Central memory CD8-positive, alpha-beta T cell (primary cell): Measurements from ENCODE around the gene PNPLA8.
"Not testable (repeated sequence)": the region's sequence is repeated elsewhere in the genome, so short reads cannot be mapped to it uniquely, and the experiment has no call there.

Experiments used
- ATAC-seq: fragments of 150-1000 bp; cut with Tn5 transposase; replicated peaks from 2 replicates; pipeline ENCODE4 v1.10.0; 2022; ENCODE audit warnings: mild to moderate bottlenecking, moderate FRiP score, moderate number of reproducible peaks; ENCODE audit not compliant: poor library complexity, severe bottlenecking; ENCODE audit errors: extremely low read depth
- DNase-seq, 2 donors: peaks; one replicate each; pipeline ENCODE4 v3.0.0; 2021; ENCODE audit warnings: low spot score in 2 of 2
- H3K27ac Mint-ChIP-seq: one replicate; pipeline ENCODE4 v1.8.0; 2022; ENCODE audit warnings: low read depth, mild to moderate bottlenecking, moderate library complexity, mixed read lengths
- H3K27me3 Mint-ChIP-seq: one replicate; pipeline ENCODE4 v1.8.0; 2022; ENCODE audit warnings: mixed read lengths
- H3K36me3 Mint-ChIP-seq: one replicate; pipeline ENCODE4 v1.8.0; 2022; ENCODE audit warnings: mild to moderate bottlenecking, moderate library complexity, mixed read lengths; ENCODE audit not compliant: insufficient read depth
- H3K4me1 Mint-ChIP-seq: one replicate; pipeline ENCODE4 v1.8.0; 2022; ENCODE audit warnings: mixed read lengths
- H3K4me3 Mint-ChIP-seq: one replicate; pipeline ENCODE4 v1.8.0; 2022; ENCODE audit warnings: mild to moderate bottlenecking, moderate library complexity, mixed read lengths
- H3K9me3 Mint-ChIP-seq: one replicate; pipeline ENCODE4 v1.8.0; 2022; ENCODE audit warnings: mixed read lengths

Gene PNPLA8

DNA sequence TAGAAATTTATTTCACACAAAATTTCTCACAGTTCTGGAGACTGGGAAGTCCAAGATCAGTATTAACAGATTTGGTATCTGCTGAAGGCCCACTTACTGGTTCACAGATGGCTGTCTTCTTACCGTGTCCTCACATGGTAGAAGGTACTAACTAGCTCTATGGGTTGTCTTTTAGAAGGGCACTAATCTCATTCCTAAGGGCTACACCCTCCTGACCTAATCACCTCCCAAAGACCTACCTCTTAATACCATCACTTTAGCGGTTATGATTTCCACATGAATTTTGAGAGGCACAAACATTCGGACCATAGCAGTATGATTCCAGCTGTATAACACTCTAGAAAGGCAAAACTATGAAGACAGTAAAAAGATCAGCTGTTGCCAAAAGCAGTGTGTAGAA lies 8.0 kb downstream of the PNPLA8 start:
- H3K4me3 Mint-ChIP-seq, result no peak overlapping the region
- H3K27ac Mint-ChIP-seq, result no peak overlapping the region
- DNase-seq (no peak), ATAC-seq (no peak)
- H3K36me3 Mint-ChIP-seq, result peaks cover 28% of the 10 kb centered on the region
- no peaks in the 10 kb centered on the region for H3K9me3 Mint-ChIP-seq
- peaks cover 42% of the 10 kb centered on the region for H3K4me1 Mint-ChIP-seq
- no peaks in the 10 kb centered on the region for H3K27me3 Mint-ChIP-seq

DNA sequence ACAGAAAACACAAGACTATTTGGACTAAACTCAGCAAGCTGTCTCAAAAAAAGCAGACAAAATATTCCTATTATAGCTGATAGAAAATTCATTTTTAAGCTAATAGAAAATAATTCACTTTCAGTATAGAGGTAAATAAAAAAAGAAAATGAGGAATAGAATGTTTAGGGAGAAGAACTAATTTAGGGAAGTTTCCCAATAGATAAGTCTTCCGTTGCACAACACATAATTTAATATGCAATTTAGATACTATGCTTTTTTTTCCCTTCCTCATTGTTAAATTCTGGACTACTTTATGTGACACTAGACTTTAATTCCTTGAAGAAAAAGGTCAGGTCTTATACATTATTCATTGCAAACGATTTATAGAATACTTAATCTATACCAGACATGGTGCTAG lies 10.3 kb downstream of the PNPLA8 start:
- Mint-ChIP-seq H3K4me1 (peaks cover 38% of the 10 kb centered on the region), H3K4me3 (no peak overlapping the region), H3K27me3 (no peaks in the 10 kb centered on the region), H3K27ac (no peak overlapping the region), H3K9me3 (no peaks in the 10 kb centered on the region), H3K36me3 (peaks cover 33% of the 10 kb centered on the region)
- DNase-seq (no peak), ATAC-seq (no peak)

DNA sequence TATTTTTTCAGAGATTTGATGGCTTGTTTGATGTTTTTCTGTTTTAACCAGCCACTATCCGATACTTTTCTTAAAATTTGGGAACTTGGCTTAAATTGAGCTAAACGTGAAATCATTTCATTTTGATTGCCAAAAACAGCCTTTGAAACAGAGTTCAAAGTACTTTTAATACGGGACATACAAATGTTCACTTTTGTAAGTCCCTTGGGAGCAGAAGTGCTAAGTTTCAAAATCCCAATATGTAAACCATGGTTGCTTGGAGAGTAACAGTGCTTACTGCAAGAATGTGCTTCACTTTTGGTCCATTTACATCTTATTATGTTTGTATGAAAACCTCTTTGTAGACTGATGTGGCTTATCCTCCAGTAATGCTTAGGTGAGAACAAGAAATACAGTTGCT lies 10.9 kb downstream of the PNPLA8 start:
- Mint-ChIP-seq H3K4me3 (no peak overlapping the region), H3K4me1 (peaks cover 33% of the 10 kb centered on the region), H3K27me3 (no peaks in the 10 kb centered on the region), H3K27ac (no peak overlapping the region), H3K36me3 (peaks cover 35% of the 10 kb centered on the region), H3K9me3 (no peaks in the 10 kb centered on the region)
- DNase-seq (no peak), ATAC-seq (no peak)

DNA sequence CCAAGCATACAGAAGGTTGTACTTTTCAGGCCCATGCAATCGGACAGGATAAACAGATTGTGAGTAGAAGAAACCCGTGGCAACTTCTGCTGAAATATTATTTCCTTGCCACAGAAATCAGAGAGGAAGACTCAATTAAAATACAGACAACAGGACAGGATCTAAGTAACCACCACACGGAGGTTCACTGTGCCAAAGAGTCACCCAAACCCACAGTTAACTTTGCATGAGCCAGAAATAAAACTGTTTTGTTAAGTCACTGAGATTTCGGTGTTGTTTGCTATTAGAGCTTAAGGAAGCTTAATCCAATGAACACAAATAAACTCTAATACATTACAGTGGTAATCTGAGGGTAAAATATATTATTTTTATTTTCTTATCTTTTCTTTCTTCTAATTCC lies 14.0 kb downstream of the PNPLA8 start:
- no peak for ATAC-seq
- H3K27me3 Mint-ChIP-seq, result no peaks in the 10 kb centered on the region
- H3K36me3 Mint-ChIP-seq, result peaks cover 32% of the 10 kb centered on the region
- H3K4me1 Mint-ChIP-seq, result peaks cover 18% of the 10 kb centered on the region
- DNase-seq, result no peak
- H3K9me3 Mint-ChIP-seq, result no peaks in the 10 kb centered on the region
- H3K4me3 Mint-ChIP-seq, result no peak overlapping the region
- H3K27ac Mint-ChIP-seq, result no peak overlapping the region

DNA sequence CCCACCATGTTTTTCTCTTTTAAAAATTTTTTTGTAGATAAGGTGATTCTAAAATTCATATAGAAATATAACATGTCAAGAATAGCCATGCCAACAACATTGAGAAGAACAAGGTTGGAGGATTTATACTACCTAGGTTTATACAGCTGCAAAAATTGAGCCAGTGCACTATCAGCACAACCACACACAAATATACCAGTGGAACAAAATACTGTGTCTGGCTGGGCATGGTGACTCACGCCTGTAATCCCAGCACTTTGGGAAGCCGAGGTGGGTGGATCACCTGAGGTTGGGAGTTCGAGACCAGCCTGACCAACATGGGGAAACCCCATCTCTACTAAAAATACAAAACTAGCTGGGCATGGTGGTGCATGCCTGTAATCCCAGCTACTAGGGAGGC lies 21.4 kb downstream of the PNPLA8 start:
- H3K4me3 Mint-ChIP-seq, H3K9me3 Mint-ChIP-seq, H3K4me1 Mint-ChIP-seq, H3K27ac Mint-ChIP-seq, H3K27me3 Mint-ChIP-seq, DNase-seq, ATAC-seq: not testable (repeated sequence)
- H3K36me3 Mint-ChIP-seq, result peaks cover 37% of the 10 kb centered on the region

DNA sequence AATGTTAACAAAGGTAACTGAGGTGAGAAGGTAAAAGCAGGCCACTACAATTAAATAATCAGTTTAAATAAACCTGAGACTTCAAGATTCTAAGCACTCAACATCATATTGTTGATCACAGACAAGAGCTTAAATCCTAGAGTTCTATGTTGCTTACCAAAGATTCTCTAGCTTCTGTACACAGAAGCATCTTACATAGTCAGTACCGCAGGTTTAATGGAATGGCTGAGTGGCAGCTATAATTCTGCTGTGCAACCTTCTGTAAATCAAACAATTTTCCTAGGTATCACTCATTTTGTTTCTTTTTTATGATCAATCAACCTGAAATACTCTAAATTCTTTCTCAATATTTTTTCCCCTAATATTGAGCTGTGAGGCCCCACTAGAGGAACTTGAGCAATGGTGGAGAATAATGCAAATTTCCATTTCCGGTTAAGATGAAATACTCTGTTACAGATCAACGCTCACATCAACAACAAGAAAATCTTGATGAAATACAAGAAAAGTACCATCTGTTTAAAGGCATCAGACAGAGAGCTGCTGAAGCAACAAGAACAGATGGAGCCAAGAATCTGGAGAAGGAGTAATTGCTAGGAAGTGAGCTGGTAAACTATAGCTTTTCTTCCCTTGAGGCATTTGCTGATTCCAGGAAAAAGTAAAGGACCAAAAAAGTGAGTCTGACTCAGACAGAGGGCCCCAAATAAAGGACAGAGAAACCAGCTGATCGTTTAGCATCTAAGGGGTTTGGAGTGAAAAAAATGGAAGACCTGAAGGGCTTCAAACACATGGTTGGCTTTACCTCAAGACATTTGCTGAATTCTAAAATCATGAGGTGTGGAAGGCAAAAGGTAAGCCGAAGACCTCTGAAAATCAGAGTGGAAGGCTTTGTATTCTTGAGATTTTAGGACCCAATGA lies 22.6 kb downstream of the PNPLA8 start:
- H3K27ac Mint-ChIP-seq, result peak overlapping the region; percentile 67
- no peaks in the 10 kb centered on the region for H3K27me3 Mint-ChIP-seq
- H3K4me3 Mint-ChIP-seq, result no peak overlapping the region
- no peaks in the 10 kb centered on the region for H3K9me3 Mint-ChIP-seq
- peaks cover 7% of the 10 kb centered on the region for H3K4me1 Mint-ChIP-seq
- peaks cover 41% of the 10 kb centered on the region for H3K36me3 Mint-ChIP-seq
- ATAC-seq, result no peak
- no peak for DNase-seq

DNA sequence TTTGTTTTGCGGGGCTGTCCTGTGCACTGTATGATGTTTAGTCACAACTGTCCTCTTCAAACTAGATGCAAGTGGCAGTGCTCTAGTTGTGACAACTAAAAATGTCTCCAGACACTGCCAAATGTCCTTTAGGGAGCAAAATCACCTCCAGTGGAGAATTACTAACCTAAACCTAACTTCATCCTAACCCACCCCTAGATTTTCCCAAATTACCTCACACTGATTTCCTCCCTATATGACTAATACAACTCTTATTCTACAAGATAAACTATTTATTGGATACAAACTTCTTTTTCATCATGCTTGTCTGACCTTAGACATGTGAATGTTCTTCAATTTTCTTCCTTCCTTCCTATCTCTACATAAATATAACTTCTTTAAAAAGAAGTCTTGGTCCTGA lies 26.4 kb downstream of the PNPLA8 start:
- Mint-ChIP-seq H3K36me3 (peaks cover 37% of the 10 kb centered on the region), H3K27ac (peak overlapping the region; percentile 26), H3K4me3 (no peak overlapping the region), H3K27me3 (no peaks in the 10 kb centered on the region), H3K9me3 (no peaks in the 10 kb centered on the region), H3K4me1 (peaks cover 7% of the 10 kb centered on the region)
- ATAC-seq (no peak), DNase-seq (no peak)

DNA sequence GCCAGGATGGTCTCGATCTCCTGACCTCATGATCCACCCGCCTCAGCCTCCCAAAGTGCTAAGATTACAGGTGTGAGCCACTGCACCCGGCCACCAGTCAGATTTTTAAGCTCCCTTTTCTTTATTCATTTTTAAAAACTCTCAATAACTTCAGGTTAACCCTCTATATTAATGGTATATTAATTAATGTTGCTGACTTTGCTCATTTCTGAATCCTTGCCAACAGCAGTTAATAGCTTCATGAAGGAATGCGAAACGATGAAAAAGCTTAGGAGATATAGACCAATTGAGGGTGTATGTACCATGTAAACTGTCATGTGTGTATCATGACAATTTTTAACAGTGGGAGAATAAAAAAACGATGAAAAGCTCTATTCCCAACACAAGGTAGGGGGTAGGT lies 27.5 kb downstream of the PNPLA8 start:
- DNase-seq, result no peak
- no peaks in the 10 kb centered on the region for H3K27me3 Mint-ChIP-seq
- no peak for ATAC-seq
- peaks cover 36% of the 10 kb centered on the region for H3K36me3 Mint-ChIP-seq
- H3K4me3 Mint-ChIP-seq, result no peak overlapping the region
- H3K4me1 Mint-ChIP-seq, result peaks cover 2% of the 10 kb centered on the region
- H3K9me3 Mint-ChIP-seq, result no peaks in the 10 kb centered on the region
- H3K27ac Mint-ChIP-seq, result no peak overlapping the region

DNA sequence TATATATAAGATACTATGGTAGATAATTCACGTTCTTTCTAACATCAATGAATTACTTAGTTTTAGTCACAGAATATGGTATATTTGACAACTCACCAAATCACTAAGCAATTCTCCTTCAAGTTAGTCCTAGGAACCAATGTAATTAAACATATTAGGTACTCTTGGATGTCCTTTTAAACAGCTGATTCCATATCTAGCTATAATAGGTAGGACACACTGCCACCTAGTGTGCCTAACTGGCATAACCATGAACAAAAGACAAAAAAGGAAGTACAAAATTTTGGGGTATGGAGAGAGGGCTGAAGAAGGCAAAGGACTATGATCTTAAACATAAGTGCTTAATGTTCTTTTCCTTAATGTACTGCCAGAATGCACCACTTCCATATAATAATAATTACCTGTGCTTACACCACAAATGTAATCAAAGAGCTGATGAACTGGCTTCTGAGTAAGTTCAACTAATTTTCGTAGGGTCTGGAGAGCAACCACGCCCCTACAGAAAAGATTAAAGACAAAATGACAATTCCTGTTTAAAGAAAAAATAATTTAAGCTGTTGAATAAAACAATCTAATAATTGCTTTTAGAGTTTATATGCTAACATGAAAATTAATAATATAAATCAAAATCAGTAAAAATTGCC lies 28.7 kb downstream of the PNPLA8 start:
- Mint-ChIP-seq H3K4me3 (no peak overlapping the region), H3K27me3 (no peaks in the 10 kb centered on the region)
- DNase-seq, result peak in 1 of 2 donors; percentile 22

DNA sequence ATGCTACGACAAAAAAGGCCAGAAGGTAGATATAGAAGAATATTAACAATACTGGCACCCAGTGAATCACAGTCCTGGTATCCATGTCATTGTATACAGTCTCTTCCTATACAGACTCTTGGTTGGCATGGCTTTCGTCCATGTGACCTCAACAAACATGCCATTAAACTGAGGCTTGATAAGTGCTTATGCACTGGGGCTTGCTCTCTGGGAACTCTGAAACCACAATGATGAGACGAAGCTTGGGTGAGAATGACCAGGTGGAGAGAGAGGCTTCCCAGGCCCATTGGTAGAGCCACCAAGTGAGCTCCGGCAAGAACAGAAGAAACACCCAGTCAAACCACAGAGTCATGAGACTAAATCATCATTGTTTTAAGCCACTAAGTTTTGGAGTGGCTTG lies 33.2 kb downstream of the PNPLA8 start:
- H3K4me3 Mint-ChIP-seq, result no peak overlapping the region

More for the DNA sequence above, 28.7 kb downstream of the PNPLA8 start:
- Mint-ChIP-seq H3K9me3 (no peaks in the 10 kb centered on the region), H3K27ac (no peak overlapping the region), H3K36me3 (peaks cover 33% of the 10 kb centered on the region), H3K4me1 (peaks cover 5% of the 10 kb centered on the region)
- ATAC-seq, result peak; percentile 28

DNA sequence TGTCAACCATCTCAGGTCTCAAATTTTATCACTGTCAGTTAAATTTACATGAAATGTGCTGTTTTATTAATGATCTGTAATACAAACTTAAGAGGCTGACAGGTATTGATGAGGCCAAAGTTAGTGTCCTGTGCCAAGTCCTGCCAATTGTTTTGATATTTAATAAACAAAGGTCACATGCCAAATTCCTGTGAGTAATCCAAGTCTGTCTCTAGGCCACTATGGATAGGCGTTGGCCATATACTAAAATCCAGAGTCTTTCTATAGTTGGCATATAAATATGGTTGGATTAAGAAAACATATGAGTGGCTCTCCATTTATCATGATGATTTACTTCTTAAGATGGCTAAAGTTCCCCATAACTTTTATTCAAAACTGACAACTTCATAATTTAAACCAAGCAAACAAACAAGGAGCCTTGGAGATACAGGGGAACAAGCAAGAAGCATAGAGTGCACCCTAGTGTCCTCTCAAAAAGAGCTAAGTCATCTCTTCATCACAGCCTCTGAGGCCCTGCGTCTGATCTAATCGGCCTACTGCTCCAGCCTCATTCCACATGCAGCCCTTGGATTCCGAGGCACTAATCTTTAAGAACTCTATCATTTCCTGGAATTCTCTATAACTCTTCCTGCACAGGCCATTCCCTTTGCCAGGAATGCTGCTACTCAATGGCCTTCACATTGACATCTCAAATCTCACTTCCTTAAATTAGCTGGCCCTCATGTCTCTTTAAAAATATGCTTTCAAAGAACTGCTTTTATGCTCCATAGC lies 37.0 kb downstream of the PNPLA8 start:
- Mint-ChIP-seq H3K27me3 (no peaks in the 10 kb centered on the region), H3K27ac (no peak overlapping the region), H3K36me3 (peaks cover 31% of the 10 kb centered on the region), H3K4me1 (peaks cover 5% of the 10 kb centered on the region), H3K4me3 (no peak overlapping the region), H3K9me3 (no peaks in the 10 kb centered on the region)
- ATAC-seq (no peak), DNase-seq (no peak)

More for the DNA sequence above, 33.2 kb downstream of the PNPLA8 start:
- H3K27me3 Mint-ChIP-seq, result no peaks in the 10 kb centered on the region
- DNase-seq (no peak), ATAC-seq (no peak)
- H3K27ac Mint-ChIP-seq, result no peak overlapping the region
- H3K36me3 Mint-ChIP-seq, result peaks cover 31% of the 10 kb centered on the region
- H3K9me3 Mint-ChIP-seq, result no peaks in the 10 kb centered on the region
- H3K4me1 Mint-ChIP-seq, result peaks cover 5% of the 10 kb centered on the region

DNA sequence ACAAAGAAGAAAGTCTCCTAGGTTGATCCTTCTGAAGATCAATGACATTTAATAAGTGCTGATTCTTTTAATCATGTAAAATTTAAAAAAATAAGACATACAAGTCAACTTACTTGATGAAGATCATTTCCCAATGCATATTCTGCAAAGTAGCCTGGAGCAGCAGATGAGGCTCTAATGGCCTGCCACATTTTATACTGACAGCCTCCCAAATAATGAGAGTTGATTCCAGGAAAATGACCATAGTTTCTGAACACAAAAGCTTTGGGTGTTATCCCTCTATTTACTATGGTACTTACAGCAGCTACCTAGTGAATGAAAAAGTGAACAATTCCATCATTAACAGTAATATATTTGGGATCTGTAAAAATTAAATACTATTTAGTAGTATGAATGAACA lies 38.3 kb downstream of the PNPLA8 start:
- ATAC-seq (no peak), DNase-seq (no peak)
- Mint-ChIP-seq H3K36me3 (peaks cover 32% of the 10 kb centered on the region), H3K27me3 (no peaks in the 10 kb centered on the region), H3K4me1 (peaks cover under 1% of the 10 kb centered on the region), H3K27ac (no peak overlapping the region), H3K4me3 (no peak overlapping the region), H3K9me3 (no peaks in the 10 kb centered on the region)
